ENCODE measurements around the gene MXD4. TPM values are rescaled to one million over a fixed set of nuclear protein-coding genes. Genes with fewer than 3 reads are reported as not detected.
"Not testable (repeated sequence)": the region's sequence is repeated elsewhere in the genome, so short reads cannot be mapped to it uniquely, and the experiment has no call there.

MXD4 gene
- total RNA-seq, 1 experiment from 2014 or later: 18.9 TPM

DNA sequence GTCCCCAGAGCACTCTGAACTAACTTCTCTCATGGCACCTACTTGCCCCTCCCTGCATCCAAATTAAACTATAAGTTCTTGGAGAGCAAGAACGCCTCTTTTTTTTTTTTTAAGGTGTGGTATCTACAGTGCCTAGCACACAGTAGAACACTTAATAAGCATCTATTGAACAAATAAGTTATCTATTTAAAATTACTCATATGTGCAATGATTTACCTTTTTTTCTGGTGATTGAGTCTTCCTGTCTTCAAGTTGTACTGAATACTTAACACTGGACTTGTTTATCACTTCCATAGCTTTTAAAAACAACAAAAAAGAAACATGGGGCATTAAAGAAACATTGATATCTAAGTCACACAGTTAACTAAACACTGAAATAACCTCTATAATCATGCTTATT, 49.1 kb downstream of the MXD4 start:
- Histone ChIP-seq H3K27ac (ENCODE audit: low read length) (no peak overlapping the region), H3K4me3 (ENCODE audit: low read length) (no peak overlapping the region), H3K9ac (ENCODE audit: low read length) (no peak overlapping the region), H2AFZ (ENCODE audit: low read length) (no peak overlapping the region), H3K27me3 (ENCODE audit: low read length) (no peaks in the 10 kb centered on the region), H3K4me2 (ENCODE audit: low read length) (no peak overlapping the region), H4K20me1 (ENCODE audit: low read length) (no peaks in the 10 kb centered on the region), H3K4me1 (ENCODE audit: insufficient read depth, low read length) (peaks cover 9% of the 10 kb centered on the region), H3F3A (ENCODE audit: low read length, unreplicated experiment) (no peaks in the 10 kb centered on the region), H3K36me3 (ENCODE audit: low read depth, low read length) (no peaks in the 10 kb centered on the region), H3K9me2 (replicated peaks; ENCODE audit: low read length) (no peaks in the 10 kb centered on the region), H3K9me3 (ENCODE audit: low read length) (no peaks in the 10 kb centered on the region), H3K79me2 (ENCODE audit: low read length) (no peaks in the 10 kb centered on the region)
- ChIA-PET POLR2A (ENCODE audit: unreplicated experiment) (no interaction called here), CTCF (no interaction called here)
- BruUV-seq (replicated peaks): no TSS peak
- no peak for ATAC-seq
- intact Hi-C loops (cut with micrococcal nuclease): no loop called here
- no peak for DNase-seq
- TF ChIP-seq, protein P1, sequence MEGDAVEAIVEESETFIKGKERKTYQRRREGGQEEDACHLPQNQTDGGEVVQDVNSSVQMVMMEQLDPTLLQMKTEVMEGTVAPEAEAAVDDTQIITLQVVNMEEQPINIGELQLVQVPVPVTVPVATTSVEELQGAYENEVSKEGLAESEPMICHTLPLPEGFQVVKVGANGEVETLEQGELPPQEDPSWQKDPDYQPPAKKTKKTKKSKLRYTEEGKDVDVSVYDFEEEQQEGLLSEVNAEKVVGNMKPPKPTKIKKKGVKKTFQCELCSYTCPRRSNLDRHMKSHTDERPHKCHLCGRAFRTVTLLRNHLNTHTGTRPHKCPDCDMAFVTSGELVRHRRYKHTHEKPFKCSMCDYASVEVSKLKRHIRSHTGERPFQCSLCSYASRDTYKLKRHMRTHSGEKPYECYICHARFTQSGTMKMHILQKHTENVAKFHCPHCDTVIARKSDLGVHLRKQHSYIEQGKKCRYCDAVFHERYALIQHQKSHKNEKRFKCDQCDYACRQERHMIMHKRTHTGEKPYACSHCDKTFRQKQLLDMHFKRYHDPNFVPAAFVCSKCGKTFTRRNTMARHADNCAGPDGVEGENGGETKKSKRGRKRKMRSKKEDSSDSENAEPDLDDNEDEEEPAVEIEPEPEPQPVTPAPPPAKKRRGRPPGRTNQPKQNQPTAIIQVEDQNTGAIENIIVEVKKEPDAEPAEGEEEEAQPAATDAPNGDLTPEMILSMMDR (conservative IDR thresholded peaks at IDR 0.05; ENCODE audit: low read depth, low read length): no peak
- TF ChIP-seq EZH2phosphoT487 (IDR thresholded peaks at IDR 0.05; ENCODE audit: borderline replicate concordance, low read length): no peak
- no peak for TF ChIP-seq EZH2 (IDR thresholded peaks at IDR 0.05; ENCODE audit: low read length, unreplicated experiment)

- H3K9me2 ChIP-seq (replicated peaks; ENCODE audit: low read length); ATAC-seq; H3K9me3 ChIP-seq (ENCODE audit: low read length); H3K9ac ChIP-seq (ENCODE audit: low read length); H3K4me2 ChIP-seq (ENCODE audit: low read length); H3K27ac ChIP-seq (ENCODE audit: low read length); H3F3A ChIP-seq (ENCODE audit: low read length, unreplicated experiment); H2AFZ ChIP-seq (ENCODE audit: low read length); intact Hi-C loops (cut with micrococcal nuclease); H3K27me3 ChIP-seq (ENCODE audit: low read length); DNase-seq; H3K4me3 ChIP-seq (ENCODE audit: low read length); H3K36me3 ChIP-seq (ENCODE audit: low read depth, low read length); POLR2A ChIA-PET (ENCODE audit: unreplicated experiment); BruUV-seq (replicated peaks); H3K79me2 ChIP-seq (ENCODE audit: low read length); H4K20me1 ChIP-seq (ENCODE audit: low read length); CTCF ChIA-PET: not testable (repeated sequence)
- peaks cover 11% of the 10 kb centered on the region for H3K4me1 ChIP-seq (ENCODE audit: insufficient read depth, low read length)
Observed at GRCh38 chr4:2202789-2203188, 59.1 kb downstream of the MXD4 start.

Other genes with a start within 250 kb of the MXD4 start
- 1.6 and 2.0 TPM in 2 replicates for gene NAT8L, start 202.8 kb downstream of the MXD4 start, total RNA-seq (2014; rRNA removed)
- 6.2 and 9.5 TPM in 2 replicates for gene HAUS3, start 20.0 kb downstream of the MXD4 start, total RNA-seq (2014; rRNA removed)
- 0.26 and 1.5 TPM in 2 replicates for gene POLN, start 20.0 kb downstream of the MXD4 start, total RNA-seq (2014; rRNA removed)
- 6.3 and 8.0 TPM in 2 replicates for gene ZFYVE28, start 156.5 kb upstream of the MXD4 start, total RNA-seq (2014; rRNA removed)
- gene CFAP99, start 156.8 kb upstream of the MXD4 start, total RNA-seq (2014; rRNA removed): 1.3 TPM in 1 of 2 replicates, not detected in the other
- gene RNF4, start 207.0 kb upstream of the MXD4 start, total RNA-seq (2014; rRNA removed): 27.4 and 30.4 TPM in 2 replicates